ENCODE measurements around the gene ALKBH6. TPM values are rescaled to one million over a fixed set of nuclear protein-coding genes. Genes with fewer than 3 reads are reported as not detected.

ALKBH6 gene
- total and polyA plus RNA-seq, 9 of the 15 experiments (the other 6 are each of a cell fraction or from before 2014, with no cell fraction given): 0.67 to 62.0 (median 34.5) TPM

DNA sequence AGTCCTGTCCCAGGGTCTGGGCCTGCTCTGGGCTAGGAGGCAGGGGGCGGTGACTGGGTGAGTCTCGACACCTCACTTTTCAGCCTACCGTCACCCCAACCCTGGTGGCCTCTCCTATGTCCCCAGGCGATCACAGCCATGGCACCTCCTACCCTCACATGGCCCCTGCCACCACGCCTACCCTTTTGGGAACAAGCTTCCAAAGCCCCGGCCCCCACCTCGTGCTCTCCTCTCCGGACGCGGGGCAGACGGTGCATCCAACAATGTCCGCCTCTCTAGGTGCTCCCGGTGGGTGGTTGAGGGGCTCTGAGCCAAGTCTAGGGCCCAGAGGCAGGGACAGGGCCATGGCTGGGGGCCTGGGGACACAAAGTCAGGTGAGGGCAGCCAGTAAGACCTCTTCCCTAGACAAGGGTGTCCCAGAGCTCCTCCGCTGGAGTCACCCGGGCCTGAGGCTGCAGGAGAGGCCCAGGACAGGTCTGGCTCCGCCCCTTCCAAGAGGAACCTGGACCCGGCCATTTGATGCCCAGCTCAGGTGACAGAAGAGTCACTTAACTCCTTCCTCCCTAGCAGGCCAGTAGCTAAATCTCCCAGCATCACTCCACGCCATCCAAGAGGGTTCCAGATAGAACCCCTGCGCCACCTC is 5.6 kb downstream of the ALKBH6 start, which contains the start of gene SYNE4 (continued):
- TF ChIP-seq THAP7 (CRISPR knock-in tag; IDR thresholded peaks at IDR 0.05) (no peak), RBFOX2 (IDR thresholded peaks at IDR 0.05; ENCODE audit: low read depth, low read length) (peak; percentile 37; the same call in 1 of the 2 replicates)

GRCh38 chr19:36006955-36007354 is 7.1 kb downstream of the ALKBH6 start:
- in situ Hi-C loops (cut with MboI) (no loop called here), intact Hi-C loops (cut with micrococcal nuclease) (no loop called here)
- Histone ChIP-seq H3K4me3 (no peak overlapping the region), H3K36me3 (ENCODE audit: control insufficient read depth, insufficient read depth, low read length) (no peaks in the 10 kb centered on the region), H3K4me2 (ENCODE audit: insufficient read depth, low read length) (no peak overlapping the region), H3K27ac (ENCODE audit: extremely low read depth, low read depth, low read length) (no peak overlapping the region), H3K27me3 (ENCODE audit: control insufficient read depth in 2 of 2, insufficient read depth in 2 of 2, low read length in 2 of 2) (no peaks in the 10 kb centered on the region), H3K9ac (ENCODE audit: insufficient read depth in 1 of 2, low read depth in 2 of 2, low read length in 2 of 2) (no peak overlapping the region; a peak in 1 of 4 replicates), H3K9me1 (ENCODE audit: control insufficient read depth, insufficient read depth, low read length) (no peaks in the 10 kb centered on the region), H2AFZ (ENCODE audit: low read depth, low read length) (no peak overlapping the region), H4K20me1 (replicated peaks; ENCODE audit: control insufficient read depth, insufficient read depth, low read length) (no peaks in the 10 kb centered on the region), H3K4me1 (replicated peaks in 1 of 2; ENCODE audit: control insufficient read depth in 2 of 2, insufficient read depth in 2 of 2, low read length in 2 of 2) (peaks cover 0 to 23% of the 10 kb centered on the region in 2 experiments; a peak in 1 of 5 replicates), H3K9me3 (replicated peaks; ENCODE audit: control insufficient read depth, insufficient read depth, low read depth, low read length) (no peaks in the 10 kb centered on the region), H3K79me2 (ENCODE audit: control insufficient read depth, insufficient read depth, low read length) (no peaks in the 10 kb centered on the region)
- DNase-seq (ENCODE audit: extremely low read depth in 1 of 4, low spot score in 3 of 4) (no peak), ATAC-seq (no peak), FAIRE-seq (no peak)
- POLR2A ChIA-PET: interaction anchor here (0.5 kb wide), 1 partner anchor 490 kb away, joined by 3 read pairs; no protein-coding TSS in a partner anchor
- CTCF ChIA-PET (ENCODE audit: low intra/inter-chr PET ratio): no interaction called here
- 76% methylated on average over 4 of the region's 5 CpGs for WGBS (ENCODE audit: insufficient coverage, low coverage, missing lambda C conversion rate)
- no TSS peak for BruUV-seq (replicated peaks)
- TF ChIP-seq NR4A1 (CRISPR knock-in tag; IDR thresholded peaks at IDR 0.05): no peak
- no peak for TF ChIP-seq NR4A1 (tag; IDR thresholded peaks at IDR 0.05)
- peak; percentile 46; the same call in 1 of the 2 replicates for TF ChIP-seq POLR2G (IDR thresholded peaks at IDR 0.05; ENCODE audit: low read depth, low read length)

Data from K562 (cell line).